GM12801 (cell line): ENCODE data around the gene ABCC5.

Experiments
- CTCF ChIP-seq: IDR thresholded peaks from one replicate; pipeline ENCODE4 v1.5.1; 2011; ENCODE audit warnings: control low read depth; ENCODE audit not compliant: insufficient read length; ENCODE audit errors: extremely low read depth

The ABCC5 gene

GRCh38 chr3:183895296-183895695 is 122.4 kb downstream of the ABCC5 start:
- no peak for TF ChIP-seq CTCF

GRCh38 chr3:183892610-183893214 is 125.0 kb downstream of the ABCC5 start:
- no peak for TF ChIP-seq CTCF

GRCh38 chr3:183885766-183886165 is 131.9 kb downstream of the ABCC5 start:
- TF ChIP-seq CTCF, result no peak

- peak; percentile 48 for TF ChIP-seq CTCF
Observed at GRCh38 chr3:183884427-183885296, 133.0 kb downstream of the ABCC5 start, which contains the start of gene PARL. TSS of gene PARL (minus strand) at chr3:183884880. CDS start at chr3:183884846, 34 bp downstream.

- no peak for TF ChIP-seq CTCF
Observed at GRCh38 chr3:183884097-183884426, 133.6 kb downstream of the ABCC5 start.

GRCh38 chr3:183883291-183884096 is 134.2 kb downstream of the ABCC5 start:
- no peak for TF ChIP-seq CTCF

- TF ChIP-seq CTCF, result no peak
Observed at GRCh38 chr3:183880121-183880520, 137.6 kb downstream of the ABCC5 start.
